VCaP (cell line): ENCODE measurements around the gene STK10.
"Not testable (repeated sequence)": the region's sequence is repeated elsewhere in the genome, so short reads cannot be mapped to it uniquely, and the experiment has no call there.

Source experiments
- H3K27ac ChIP-seq: fragments of 450-650 bp; 2 replicates; pipeline ENCODE4 v1.5.1; 2017
- TF ChIP-seq, protein P1 (sequence below): fragments of 450-650 bp; conservative IDR thresholded peaks from 2 replicates; pipeline ENCODE4 v1.5.1; 2017; ENCODE audit warnings: mild to moderate bottlenecking, moderate library complexity

The STK10 gene

DNA sequence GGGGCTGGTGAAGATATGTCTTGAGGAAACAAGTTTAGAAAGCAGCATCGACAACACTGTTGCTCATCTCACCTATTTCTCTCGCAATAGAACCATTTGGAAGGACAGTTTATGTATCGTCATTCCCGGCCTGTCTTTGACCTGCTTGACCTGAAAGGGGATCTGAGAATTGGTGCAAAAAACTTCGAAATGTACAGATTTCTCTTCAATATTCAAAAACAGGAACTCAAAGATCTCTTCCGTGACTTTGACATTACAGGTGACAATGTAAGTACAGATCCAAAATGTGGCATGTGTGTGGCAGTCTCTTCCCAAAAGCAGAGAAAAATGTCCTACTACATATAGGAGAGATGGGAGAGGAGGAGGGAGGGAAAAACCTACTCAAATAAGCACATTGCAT is 12.5 kb upstream of the STK10 start:
- TF ChIP-seq, protein P1, sequence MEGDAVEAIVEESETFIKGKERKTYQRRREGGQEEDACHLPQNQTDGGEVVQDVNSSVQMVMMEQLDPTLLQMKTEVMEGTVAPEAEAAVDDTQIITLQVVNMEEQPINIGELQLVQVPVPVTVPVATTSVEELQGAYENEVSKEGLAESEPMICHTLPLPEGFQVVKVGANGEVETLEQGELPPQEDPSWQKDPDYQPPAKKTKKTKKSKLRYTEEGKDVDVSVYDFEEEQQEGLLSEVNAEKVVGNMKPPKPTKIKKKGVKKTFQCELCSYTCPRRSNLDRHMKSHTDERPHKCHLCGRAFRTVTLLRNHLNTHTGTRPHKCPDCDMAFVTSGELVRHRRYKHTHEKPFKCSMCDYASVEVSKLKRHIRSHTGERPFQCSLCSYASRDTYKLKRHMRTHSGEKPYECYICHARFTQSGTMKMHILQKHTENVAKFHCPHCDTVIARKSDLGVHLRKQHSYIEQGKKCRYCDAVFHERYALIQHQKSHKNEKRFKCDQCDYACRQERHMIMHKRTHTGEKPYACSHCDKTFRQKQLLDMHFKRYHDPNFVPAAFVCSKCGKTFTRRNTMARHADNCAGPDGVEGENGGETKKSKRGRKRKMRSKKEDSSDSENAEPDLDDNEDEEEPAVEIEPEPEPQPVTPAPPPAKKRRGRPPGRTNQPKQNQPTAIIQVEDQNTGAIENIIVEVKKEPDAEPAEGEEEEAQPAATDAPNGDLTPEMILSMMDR, result no peak
- H3K27ac ChIP-seq, result no peak overlapping the region

DNA sequence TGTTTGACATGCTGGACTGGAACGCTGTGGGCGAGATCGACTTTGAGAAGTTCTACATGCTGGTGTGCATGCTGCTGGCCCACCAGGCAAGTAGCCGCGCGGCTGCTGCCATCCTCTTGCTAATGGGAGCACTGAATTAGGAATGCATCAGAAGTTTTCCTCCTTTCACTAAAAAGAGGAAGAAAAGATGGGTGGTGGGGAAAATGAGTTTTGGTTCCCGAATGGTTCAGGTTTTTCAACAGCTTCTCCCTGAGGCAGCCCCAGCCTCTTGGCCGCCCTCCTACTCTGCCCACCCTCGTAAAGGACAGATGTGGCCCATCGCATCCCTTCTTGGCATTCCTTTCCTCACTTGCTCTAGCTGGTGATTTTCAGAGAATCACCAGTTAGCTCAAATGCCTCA is 11.4 kb upstream of the STK10 start:
- TF ChIP-seq, protein P1, result no peak
- no peak overlapping the region for H3K27ac ChIP-seq

DNA sequence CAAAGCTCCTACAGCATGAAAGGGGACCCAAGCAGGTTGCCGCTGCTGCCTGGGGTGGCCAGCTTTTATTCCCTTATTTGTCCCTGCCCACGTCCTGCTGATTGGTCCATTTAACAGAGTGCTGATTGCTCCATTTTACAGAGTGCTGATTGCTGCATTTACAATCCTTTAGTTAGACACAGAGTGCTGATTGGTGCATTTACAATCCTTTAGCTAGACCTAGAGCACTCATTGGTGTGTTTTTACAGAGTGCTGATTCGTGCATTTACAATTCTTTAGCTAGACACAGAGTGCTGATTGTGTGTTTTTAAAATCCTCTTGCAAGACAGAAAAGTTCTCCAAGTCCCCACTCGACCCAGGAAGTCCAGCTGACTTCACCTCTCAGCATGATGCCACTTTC is 9.8 kb upstream of the STK10 start:
- not testable (repeated sequence) for H3K27ac ChIP-seq

DNA sequence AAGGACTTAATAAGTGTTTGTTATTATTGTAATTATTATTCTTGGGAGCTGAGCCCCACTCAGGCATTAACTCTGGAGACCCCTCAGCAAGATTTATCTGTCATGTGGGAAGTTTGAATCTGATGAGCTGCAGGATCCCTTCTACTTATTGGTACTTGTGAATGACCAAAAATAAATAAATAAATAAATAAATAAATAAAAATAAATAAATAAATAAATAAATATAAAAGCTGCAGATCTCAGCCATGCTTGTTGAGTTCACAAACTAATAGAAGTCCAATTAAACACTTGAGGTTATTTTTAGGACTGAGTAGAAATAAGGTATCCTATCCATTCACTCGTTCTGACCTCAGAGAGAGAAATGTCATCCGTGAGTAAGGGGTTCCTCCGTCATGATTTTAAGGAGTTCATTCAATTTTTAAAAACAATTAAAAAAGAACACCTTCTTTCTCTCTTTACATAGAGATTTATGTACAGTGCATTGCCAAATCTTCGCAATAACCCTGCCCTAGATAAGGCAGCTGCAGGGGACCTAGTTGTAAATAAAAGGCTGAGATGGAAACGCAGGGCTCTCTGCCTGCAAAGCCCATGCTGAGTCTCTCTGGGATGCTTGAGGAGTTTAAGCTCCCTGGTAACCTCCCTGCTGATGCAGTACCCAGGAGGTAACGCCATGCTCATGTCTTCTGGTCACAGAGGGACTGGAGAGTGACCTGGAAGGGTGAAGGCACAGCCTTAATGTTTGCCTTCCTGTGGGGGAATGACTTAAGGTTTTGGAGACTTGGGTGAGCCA is 7.2 kb upstream of the STK10 start:
- TF ChIP-seq, protein P1, result no peak
- no peak overlapping the region for H3K27ac ChIP-seq

DNA sequence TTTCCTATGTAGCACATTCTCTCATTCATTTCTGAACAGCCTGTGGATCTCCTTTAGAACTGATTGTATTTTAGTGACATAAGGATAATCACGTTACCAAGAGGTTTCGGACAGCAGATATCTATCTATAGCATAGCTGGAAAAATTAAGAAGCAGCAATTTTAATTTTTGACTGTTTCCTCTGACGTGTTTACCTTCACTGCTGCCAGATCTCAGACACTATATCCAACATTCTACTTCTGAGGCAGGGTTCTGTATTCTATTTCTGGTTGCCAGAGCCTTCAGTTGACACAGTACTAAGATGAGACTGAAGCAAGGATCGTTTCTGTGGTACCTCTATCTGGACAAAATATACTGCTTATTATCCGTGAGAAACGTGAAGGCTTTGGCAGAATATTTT is 5.8 kb upstream of the STK10 start, which contains the start of gene EFCAB9:
EFCAB9 (plus strand) TSS at position 301 of the 400 bp plus-strand sequence; CDS start at position 302, 1 bp downstream.
- H3K27ac ChIP-seq, result no peak within 1 kb of the TSS
- TF ChIP-seq, protein P1, result no peak

DNA sequence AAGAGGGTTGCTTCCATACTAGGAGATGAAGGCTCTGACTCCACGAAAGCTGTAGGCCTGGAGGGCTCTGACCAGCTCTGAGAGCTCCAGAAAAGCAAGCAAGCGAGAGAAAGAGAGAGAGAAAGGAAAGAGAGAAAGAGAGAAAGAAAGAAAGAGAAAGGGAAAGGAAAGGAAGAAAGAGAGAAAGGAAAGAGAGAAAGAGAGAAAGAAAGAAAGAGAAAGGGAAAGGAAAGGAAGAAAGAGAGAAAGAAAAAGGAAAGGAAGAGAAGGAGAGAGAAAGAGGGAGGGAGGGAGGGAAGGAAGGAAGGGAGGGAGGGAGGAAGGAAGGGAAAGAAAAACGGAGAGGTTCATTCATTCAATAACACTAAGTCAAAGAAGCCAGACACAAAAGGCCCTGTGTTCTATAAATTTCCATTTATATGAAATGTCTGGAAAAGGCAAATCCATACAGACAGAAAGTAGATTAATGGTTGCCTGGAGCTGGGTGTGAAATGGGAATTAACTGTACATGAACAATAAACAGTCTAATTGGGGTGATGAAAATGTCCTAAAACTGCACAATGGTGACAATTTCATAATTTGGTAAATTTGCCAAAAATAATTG is 1.8 kb upstream of the STK10 start:
- TF ChIP-seq, protein P1, result no peak
- no peak overlapping the region for H3K27ac ChIP-seq

DNA sequence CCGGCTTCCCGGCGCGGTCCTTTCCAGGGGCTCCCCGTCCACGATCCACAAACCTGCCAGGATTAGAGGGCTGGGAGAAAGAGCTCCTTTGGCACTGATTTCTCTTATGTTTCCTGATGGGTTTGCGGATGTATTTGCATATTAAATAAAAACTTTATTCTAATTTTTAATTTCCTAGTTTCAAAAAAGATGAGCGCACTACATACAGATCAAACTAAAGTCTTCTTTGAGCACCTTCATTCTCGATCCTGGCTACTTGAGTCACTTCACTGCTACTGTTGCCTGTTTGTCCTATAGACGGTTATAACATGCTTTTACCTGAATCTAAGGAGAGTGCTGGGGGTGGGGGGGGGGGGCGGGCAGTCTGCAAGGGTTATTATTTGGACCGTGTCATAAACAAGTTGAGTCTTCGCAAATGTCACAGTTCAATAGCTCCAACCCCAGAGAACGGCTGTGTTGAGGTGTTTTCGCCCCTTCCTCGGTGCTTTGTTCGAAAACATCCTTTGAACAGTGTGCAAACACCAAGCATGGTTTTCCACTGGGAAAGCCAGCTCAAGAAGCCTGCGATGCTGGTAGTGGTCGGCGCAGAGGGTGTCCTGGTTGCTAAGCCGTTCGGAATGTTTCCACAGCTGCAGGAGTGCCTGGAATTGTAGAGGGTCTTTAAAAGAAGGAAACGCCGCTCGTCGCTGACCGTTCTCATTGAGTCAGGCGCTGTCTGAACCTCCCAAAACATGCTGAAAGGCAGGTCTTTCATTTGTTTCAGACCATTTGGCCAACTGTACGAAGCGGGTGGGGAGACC is 1.1 kb upstream of the STK10 start:
- TF ChIP-seq, protein P1, result peak; percentile 19
- peak overlapping the region; percentile 69 for H3K27ac ChIP-seq
